DMS153 treated with DMSO at 0.1 percent for 48 hours (cell line): ENCODE measurements around the gene TSEN15.

Source experiments
- DNase-seq: peaks from one replicate; lab custom pipeline; 2025; ENCODE audit not compliant: unreplicated experiment; lab: John Stamatoyannopoulos, UW

Gene TSEN15

GRCh38 chr1:184051485-184052193 is at the start of gene TSEN15:
Gene TSEN15, plus strand, starts transcription at chr1:184051730. Its CDS starts 26 bp downstream, at chr1:184051756.
- DNase-seq, result peak; percentile 84

GRCh38 chr1:184002071-184002470 is 49.5 kb upstream of the TSEN15 start:
- DNase-seq, result no peak

GRCh38 chr1:184004935-184005334 is 46.6 kb upstream of the TSEN15 start:
- DNase-seq, result no peak

- no peak for DNase-seq
Observed at GRCh38 chr1:184005506-184005905, 46.0 kb upstream of the TSEN15 start.

- no peak for DNase-seq
Observed at GRCh38 chr1:184010788-184011187, 40.7 kb upstream of the TSEN15 start.

GRCh38 chr1:184012187-184012586 is 39.3 kb upstream of the TSEN15 start:
- DNase-seq, result no peak

GRCh38 chr1:184014271-184014670 is 37.3 kb upstream of the TSEN15 start:
- no peak for DNase-seq

GRCh38 chr1:184016169-184016568 is 35.4 kb upstream of the TSEN15 start:
- no peak for DNase-seq

GRCh38 chr1:184017306-184017705 is 34.2 kb upstream of the TSEN15 start:
- no peak for DNase-seq

- DNase-seq, result no peak
Observed at GRCh38 chr1:184018622-184019021, 32.9 kb upstream of the TSEN15 start.

- DNase-seq, result no peak
Observed at GRCh38 chr1:184019069-184019468, 32.5 kb upstream of the TSEN15 start.

GRCh38 chr1:184019506-184019905 is 32.0 kb upstream of the TSEN15 start:
- DNase-seq, result no peak

GRCh38 chr1:184020328-184020727 is 31.2 kb upstream of the TSEN15 start:
- no peak for DNase-seq

GRCh38 chr1:184020855-184021254 is 30.7 kb upstream of the TSEN15 start:
- DNase-seq, result no peak

GRCh38 chr1:184021728-184022127 is 29.8 kb upstream of the TSEN15 start:
- DNase-seq, result no peak

GRCh38 chr1:184022668-184023067 is 28.9 kb upstream of the TSEN15 start:
- no peak for DNase-seq

- no peak for DNase-seq
Observed at GRCh38 chr1:184023171-184023570, 28.4 kb upstream of the TSEN15 start.

GRCh38 chr1:184025242-184025675 is 26.3 kb upstream of the TSEN15 start:
- DNase-seq, result no peak

GRCh38 chr1:184027826-184028695 is 23.5 kb upstream of the TSEN15 start:
- DNase-seq, result no peak

GRCh38 chr1:184028854-184029623 is 22.5 kb upstream of the TSEN15 start:
- DNase-seq, result no peak

GRCh38 chr1:184030433-184031091 is 21.0 kb upstream of the TSEN15 start:
- DNase-seq, result no peak
